Middle frontal gyrus (tissue), 1 donor: ENCODE results near the gene CFAP77.

Experiments
- DNase-seq: peaks from one replicate; pipeline ENCODE4 v3.0.0-alpha.2; 2015; ENCODE audit warnings: low spot score; ENCODE audit errors: extremely low spot score

CFAP77 gene

GRCh38 chr9:132516301-132516700, 106.3 kb downstream of the CFAP77 start:
- DNase-seq, result no peak

- DNase-seq, result no peak
Measured at GRCh38 chr9:132516911-132517310, 106.9 kb downstream of the CFAP77 start.

GRCh38 chr9:132517815-132518550, 108.0 kb downstream of the CFAP77 start:
- DNase-seq, result no peak

- no peak for DNase-seq
Measured at GRCh38 chr9:132518626-132519025, 108.6 kb downstream of the CFAP77 start.

GRCh38 chr9:132519033-132519432, 109.0 kb downstream of the CFAP77 start:
- DNase-seq, result no peak

- no peak for DNase-seq
Measured at GRCh38 chr9:132520612-132521011, 110.6 kb downstream of the CFAP77 start.

- no peak for DNase-seq
Measured at GRCh38 chr9:132525308-132526023, 115.5 kb downstream of the CFAP77 start.

- no peak for DNase-seq
Measured at GRCh38 chr9:132531195-132531594, 121.2 kb downstream of the CFAP77 start.

- DNase-seq, result no peak
Measured at GRCh38 chr9:132531710-132532570, 121.9 kb downstream of the CFAP77 start.

- no peak for DNase-seq
Measured at GRCh38 chr9:132534832-132535231, 124.8 kb downstream of the CFAP77 start.

GRCh38 chr9:132536124-132536523, 126.1 kb downstream of the CFAP77 start:
- DNase-seq, result no peak

GRCh38 chr9:132537352-132537751, 127.3 kb downstream of the CFAP77 start:
- DNase-seq, result no peak

- no peak for DNase-seq
Measured at GRCh38 chr9:132538071-132538470, 128.1 kb downstream of the CFAP77 start.

- no peak for DNase-seq
Measured at GRCh38 chr9:132539096-132539495, 129.1 kb downstream of the CFAP77 start.

GRCh38 chr9:132541051-132541450, 131.0 kb downstream of the CFAP77 start:
- no peak for DNase-seq

GRCh38 chr9:132541870-132542830, 132.1 kb downstream of the CFAP77 start:
- DNase-seq, result no peak

- DNase-seq, result no peak
Measured at GRCh38 chr9:132543251-132543650, 133.2 kb downstream of the CFAP77 start.

- no peak for DNase-seq
Measured at GRCh38 chr9:132543960-132544359, 133.9 kb downstream of the CFAP77 start.

GRCh38 chr9:132545578-132545977, 135.6 kb downstream of the CFAP77 start:
- DNase-seq, result no peak

GRCh38 chr9:132546148-132547051, 136.4 kb downstream of the CFAP77 start:
- DNase-seq, result no peak
